NCI-H82 treated with DMSO at 0.1 percent for 48 hours (cell line): ENCODE measurements around the gene RBFOX1.
A peak's percentile ranks its signal among the peaks of the same experiment; 100 is the strongest.

Experiments
- DNase-seq: peaks from one replicate; lab custom pipeline; 2025; ENCODE audit not compliant: unreplicated experiment; lab: John Stamatoyannopoulos, UW

RBFOX1 gene

DNA sequence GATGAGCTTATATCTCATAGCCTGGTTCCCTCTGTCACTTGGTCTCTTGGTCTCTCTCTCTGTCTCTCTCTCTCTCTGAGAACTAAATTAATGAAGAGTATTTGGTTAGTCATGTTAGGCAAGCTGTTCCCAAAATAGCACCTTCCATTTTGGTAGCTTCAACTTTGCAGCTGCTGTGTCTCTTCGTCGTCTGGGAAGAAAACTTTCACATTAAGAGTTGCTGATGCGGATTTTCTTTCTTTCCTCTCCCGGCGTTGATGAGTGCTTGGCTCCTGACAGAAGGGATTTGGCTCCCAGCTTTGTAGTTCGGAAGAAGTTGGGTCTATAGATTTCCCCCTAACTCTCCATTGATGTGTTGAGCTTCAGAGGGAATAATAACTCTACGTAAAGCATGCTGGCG, at the start of gene RBFOX1:
TSS of gene RBFOX1 (plus strand) at position 235 of the 400 bp plus-strand sequence.
- no peak for DNase-seq

DNA sequence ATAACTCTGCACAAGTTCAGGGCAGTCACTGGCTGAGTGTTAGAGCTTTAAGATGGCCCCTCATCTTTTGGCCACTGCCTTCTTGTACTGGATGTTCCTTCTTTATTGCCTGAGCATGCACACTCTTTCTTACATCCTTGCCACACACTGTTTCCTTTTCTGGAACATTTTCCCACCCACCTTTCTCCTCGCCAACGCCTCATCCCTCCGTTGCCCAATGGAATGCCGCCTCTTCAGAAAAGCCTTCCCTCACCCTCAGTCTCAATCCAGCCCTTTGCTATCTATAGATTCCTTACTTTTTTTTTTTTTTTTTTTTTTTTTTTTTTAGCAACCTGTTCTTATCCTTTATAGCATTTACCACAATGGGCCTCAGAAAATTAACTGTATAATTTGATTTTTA, 47.9 kb upstream of the RBFOX1 start:
- DNase-seq = no peak

DNA sequence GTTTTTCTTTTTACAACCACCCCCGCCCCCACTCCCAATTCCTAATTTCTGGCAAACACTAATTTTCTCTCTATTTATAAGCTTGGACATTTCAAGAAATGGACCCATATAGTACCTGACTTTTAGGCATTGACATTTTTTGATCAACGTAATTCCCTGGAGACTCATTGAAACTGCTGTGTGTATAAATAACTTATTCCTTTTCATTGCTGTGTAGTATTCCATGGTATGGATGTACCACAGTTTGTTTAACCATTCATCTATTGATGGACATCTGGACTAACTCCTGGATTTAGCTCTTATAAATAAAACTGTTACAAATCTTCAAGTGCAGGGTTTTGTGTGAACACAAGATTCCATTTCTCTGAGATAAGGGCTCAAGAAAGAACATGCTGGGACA, 47.1 kb upstream of the RBFOX1 start:
- no peak for DNase-seq

DNA sequence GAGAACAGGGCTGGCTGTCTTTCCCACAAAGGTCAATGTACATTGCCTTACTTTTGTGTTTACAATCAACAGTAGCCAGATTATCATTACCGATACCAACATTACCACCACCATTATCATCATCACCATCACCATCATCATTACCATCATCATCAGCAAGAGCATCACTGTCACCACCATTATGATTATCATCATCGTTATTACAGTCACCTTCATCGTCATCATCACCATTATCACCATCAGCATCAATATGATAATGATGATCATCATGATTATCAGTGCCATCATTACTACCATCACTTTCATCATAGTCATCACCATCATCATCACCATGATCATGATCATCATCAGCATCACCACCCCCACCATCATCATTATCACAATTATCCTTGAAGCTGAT, 43.3 kb upstream of the RBFOX1 start:
- no peak for DNase-seq

DNA sequence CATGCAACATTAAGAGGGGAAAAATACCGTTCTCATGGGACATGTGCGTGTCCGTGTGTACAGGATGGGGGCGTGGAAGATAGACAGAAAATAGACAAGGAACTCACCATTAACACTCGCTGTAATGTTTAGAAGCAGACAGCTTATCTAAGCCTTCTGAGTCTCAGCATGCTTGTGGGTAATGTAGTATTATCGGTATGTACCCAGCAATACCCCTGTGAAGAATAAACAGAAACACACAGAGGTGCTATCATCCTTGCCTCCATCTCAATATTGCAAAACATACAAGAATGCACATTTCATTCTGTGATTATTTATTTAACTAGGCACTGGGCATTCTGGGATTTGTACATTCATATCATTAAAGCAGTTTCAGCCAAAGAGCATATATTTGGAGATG, 42.0 kb upstream of the RBFOX1 start:
- no peak for DNase-seq

DNA sequence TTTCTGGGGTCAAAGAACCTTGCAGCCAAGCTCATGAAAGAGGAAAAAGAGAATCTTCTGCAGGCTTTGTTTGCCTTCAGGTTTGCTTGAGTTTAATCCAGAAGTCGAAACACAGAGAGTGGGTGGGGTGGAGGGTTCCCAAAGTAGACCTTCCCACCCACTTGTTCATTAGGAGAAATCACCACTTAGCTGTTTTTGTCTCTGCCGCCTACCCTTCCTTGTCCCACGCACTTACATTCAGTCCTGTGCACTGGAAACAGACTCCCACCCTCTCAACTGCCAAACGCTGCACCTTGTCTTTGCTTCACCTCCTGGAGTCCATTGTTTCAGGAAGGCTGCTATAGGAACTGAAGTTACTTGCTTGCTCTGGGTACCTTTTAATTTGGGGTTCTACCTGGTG, 38.6 kb upstream of the RBFOX1 start:
- no peak for DNase-seq

DNA sequence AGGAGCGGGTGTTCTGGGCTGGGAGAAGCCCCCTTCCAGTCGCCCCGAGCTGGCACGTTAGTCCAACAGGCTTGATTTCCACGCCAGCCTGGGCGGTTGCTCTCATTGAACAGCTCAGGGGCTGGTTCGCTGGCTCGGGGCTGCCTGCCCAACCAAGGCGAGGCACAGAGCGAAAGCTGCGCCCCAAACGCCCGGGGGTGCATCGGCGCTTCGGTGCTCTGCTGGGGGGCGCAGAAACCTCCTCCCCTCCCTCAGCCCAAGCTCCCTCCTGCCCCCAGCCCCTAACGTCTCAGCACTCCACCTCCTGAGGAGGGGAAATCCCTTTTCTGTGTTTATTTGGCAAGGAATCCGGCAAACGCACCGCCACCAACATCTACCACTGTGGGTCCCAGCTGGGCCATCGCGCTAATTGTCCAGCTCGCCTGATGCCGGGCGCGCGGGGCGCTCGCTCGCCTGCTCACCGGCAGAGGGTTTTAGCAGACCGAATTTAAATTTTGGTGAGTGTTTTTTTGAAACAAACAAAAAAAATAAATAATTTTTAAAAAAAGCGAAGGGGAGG, 29.5 kb upstream of the RBFOX1 start:
- DNase-seq = no peak

DNA sequence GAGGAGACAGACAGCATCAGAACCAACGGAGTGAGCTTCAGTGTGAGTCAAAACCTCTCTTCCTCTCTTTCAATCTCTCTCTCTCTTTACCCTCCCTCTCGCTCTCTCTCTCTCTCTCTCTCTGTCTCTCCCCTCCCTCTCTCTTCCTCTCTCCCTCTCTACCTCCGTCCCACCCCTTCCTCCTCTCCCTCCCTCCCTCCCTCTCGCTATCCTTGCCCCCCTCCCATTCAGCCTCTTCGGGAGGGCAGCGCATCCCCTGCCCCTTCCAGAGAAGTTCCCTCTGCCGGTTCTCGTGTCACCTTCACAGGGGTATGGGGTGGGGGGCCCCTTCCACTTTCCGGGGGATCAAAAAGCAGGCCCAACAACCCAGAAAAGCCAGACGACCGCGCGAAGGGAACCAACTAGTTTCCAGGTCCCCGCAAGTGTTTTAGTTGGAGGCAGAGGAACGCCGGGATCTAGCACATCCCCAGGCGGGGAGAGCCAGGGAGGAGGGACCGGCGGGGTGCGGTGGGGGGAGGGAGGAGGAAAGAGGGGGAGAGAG, 28.9 kb upstream of the RBFOX1 start:
- DNase-seq = peak; percentile 28

DNA sequence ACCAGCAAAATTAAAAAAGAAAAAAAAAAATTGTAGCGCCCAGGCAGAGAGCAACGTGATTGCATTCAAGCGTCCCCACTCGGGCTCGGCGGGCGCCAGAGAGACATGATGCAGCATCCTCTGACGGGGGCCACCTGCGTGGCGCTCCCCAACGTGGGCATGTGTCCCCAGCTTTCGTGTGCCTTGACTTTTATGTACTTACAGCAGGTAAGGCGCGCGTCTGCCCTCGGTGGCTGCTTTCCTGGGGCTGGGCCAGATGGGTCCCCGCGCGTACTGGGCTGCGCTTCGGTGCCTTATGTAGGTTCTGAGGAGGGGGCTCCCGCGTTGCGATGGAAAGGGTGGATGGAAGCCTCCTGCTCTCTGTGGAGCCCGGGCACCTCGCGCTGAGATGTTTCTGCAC, 28.4 kb upstream of the RBFOX1 start:
- no peak for DNase-seq

DNA sequence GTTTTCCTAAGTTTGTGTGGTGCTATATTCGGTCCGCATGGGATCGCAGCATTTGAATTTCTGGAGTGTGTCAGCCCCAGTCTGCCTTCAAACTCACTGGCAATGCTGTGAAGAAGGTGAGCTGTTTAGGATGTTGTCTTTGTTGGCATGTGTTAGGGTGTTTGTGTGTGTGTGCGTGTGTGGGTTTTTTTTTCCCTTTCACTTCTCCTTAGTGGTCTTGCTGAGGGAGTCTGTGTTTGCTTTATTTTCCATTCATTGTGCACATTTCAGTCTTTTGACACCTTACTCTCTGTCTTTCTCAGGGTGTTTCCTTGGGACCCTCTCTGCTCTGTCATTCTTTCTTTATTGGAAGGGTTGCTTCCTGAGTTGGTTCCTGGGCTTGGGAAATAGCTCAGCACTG, 27.7 kb upstream of the RBFOX1 start:
- peak; percentile 21 for DNase-seq

DNA sequence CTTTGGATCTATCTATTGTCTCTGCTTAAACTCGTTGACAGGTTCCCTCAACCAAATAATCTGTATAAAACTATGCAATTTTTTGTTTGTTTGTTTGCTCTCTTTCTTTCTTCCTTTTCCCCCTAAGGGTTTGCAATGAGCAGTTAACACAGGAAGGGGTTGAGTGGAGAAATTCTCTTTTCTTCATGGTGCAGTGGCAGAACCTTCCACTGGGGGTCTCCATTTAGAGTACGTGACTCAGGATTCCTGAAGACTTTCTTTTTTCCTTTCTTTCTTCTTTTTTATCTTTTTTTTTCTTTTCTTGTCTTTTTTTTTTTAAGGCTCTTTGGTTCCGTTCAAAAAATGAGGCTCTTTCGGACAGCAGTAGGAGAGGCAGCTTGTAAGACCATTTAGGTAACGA, 19.5 kb upstream of the RBFOX1 start:
- DNase-seq = no peak

DNA sequence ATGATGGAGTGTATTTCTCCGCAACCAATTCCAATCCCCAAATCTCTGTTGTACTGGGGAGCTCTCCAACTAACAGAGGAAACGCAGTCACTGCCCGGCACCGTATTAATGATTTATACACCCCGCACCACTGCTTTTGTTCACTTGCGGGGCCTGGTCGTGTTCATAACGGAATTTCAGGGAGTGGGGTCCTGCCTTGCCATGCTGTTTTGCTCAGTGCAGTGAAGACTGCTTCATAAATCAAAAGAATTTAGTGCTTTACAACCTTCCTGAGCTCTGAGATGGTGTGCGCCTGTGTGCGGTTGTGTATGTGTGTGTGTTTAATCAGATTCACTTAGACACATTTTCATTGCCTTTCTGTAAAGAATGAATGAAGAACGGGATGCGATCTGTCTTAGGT, 18.5 kb upstream of the RBFOX1 start:
- DNase-seq = no peak

DNA sequence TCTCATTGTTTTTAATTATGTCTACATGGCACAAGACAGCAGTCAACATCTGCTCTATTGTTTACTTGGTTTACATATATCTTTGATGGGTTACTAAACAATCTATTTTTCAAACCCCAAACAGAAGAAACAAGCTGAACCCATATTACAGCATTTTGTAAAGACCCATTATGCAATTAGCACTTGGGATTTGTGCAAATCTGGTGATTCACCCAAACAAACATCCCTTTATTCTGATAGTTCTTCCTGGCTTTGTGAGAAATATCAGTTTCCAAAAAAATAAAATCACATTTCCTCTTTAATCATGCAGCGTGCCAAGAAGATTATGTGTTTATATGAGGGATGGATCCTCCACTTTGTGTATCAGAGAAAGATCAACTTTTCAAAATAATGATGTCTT, 16.8 kb upstream of the RBFOX1 start:
- no peak for DNase-seq

DNA sequence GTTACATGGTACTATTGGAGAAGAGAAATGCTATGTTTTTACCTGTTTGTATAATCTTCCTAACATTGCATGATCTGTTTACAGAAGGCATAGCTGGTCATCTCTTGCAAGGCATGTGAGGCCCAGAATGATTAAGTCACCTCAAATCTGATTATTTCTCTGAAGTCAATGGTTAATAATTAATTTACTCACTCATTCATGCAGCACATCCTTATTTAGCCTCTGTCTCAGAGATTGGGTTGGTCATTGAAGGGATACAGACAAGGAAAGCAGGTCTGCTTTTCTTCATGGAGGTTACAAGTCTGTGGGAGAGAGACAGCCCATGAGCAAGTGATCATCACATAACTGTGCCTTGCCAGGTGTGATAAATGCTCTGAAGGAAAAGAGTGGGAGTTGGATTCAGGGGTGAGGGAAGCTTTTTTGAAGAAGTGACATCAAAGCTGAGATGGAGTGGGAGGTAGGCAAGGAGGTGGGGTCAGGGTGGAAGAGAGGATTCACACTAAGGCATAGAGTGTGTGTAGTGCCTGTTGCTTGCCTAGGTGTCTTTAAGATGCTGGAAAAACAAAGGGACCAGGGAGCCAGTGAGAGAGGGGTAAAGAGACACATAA, 16.3 kb upstream of the RBFOX1 start:
- DNase-seq = no peak

DNA sequence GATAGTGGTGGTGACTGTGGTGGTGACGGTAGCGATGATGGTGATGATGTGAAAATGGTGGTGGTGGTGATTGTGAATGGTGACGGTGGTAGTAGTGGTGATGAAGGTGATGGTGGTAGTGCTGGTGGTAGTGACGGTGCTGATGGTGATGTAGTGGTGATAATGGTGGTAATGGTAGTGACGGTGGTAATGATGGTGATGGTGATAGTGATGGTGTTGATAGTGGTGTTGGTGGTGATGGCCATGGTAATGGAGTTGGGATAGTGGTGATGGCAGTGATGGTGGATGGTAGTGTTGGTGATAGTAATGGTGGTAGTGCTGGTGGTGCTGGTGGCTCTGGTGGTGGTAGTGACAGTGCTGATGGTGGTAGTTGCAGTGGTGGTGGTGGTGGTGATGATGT, 14.7 kb upstream of the RBFOX1 start:
- DNase-seq = no peak

DNA sequence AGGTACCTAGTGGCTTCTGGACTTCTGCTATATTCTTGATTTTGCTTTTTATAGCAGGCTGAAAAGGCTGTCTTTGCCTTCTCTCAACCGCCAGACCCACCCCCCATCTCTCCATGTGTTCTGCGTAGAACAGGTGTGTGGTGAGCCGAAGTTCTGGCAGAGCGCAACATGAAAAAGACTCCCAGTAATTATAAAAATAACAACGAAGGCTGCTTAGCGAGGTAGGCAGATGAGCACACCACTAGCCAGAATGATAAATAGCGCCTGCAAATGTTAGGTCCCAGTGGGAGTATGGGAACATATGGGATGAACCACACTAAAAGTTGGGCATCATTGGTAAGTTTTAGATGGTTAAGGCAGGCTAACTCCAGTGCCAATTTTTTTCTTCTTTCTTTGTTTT, 14.0 kb upstream of the RBFOX1 start:
- DNase-seq = no peak

DNA sequence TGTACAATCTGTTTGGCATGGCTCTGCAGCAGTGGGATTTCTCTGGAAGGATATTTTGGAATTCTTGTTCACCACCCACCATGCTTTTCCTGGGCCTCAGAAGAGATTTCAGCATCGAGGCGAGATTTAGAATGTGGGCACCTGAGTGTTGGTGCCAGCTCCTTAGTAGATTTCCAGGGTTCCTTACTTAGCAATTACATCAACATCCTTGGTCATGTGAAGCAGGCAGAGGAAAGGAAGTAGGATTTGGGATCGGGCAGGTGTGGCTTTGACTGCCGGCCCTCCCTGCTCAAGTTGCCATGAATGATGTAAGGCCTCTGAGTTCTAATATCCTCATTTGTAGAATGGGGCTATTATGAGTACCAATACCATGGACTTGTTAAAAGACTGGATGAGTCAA, 13.1 kb upstream of the RBFOX1 start:
- DNase-seq = no peak

DNA sequence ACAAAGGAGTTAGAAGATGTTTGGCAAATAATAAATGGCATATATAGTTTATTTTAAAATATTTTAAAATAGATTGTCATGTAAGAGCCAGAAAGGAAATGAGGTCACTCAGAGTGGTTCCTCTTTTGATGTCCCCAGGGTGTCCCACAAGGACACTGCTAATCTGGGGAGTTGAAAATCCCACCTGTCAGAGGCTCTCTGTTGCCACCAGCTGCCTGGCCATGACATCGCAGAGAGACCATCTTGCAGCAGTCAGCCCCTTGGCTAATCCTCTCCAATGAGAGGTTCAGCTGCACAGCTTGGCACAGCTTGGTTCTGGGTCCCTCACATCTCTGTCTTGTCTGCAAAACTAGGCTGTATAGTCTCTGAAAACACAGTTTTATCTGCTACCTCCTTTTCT, 11.0 kb upstream of the RBFOX1 start:
- DNase-seq = peak; percentile 75

DNA sequence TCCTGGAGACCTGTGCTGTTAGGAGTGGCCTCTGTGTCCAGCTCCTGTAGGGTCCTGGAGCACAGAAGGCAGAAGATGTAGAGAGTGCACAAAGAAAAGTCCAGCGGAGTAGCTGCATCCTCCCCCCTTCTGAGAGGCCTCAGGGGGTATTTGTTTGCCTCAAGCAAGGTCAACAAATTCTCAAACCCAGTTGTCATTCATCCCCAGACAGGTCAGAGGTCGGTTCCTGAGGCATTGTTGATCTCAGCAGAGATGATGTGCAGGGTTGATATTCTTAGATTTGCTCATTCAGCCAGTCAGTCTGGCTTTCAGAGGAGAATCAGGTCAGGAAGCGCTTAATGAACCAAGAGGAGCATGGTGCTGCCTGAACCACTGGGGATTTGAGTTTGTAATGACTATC, 8.3 kb upstream of the RBFOX1 start:
- DNase-seq = no peak

DNA sequence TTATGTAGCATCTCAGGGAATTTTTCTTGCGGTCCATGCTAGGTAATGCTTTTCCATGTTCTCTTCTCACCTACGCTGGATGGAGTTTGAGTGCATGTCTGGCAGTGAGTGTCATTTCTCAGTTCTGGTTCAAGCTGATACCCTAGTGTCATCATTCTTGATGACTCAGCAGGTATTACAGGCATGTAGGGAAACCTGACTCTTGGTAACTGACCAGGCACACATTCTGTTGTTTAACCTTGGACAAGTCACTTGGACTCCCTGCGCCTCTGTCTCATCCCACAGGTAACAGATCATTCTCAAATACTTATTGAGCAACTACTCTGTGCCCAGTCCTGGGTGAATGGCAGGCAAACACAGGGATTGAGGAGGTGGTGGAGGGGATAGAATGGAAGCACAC, 6.8 kb upstream of the RBFOX1 start:
- DNase-seq = no peak

DNA sequence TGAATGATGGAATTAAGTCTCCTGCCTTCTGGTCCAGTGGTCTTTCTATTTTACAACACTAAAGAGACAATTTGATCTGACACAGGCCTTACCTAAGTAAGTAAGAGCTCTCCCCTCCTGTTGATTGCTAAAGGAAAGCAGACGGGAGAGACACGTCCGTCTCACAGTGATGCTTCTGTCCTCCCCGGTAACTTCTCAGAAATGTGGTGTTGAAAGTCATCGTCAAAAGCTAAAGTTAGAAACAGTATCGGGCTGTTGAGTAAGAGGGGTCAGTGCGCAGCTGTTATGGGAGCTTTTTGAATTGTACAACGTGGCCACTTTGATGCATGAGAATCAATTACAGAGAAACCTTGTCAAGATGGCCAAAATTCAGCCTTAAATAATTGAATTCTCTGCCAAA, 1.9 kb upstream of the RBFOX1 start:
- DNase-seq = peak; percentile 24

DNA sequence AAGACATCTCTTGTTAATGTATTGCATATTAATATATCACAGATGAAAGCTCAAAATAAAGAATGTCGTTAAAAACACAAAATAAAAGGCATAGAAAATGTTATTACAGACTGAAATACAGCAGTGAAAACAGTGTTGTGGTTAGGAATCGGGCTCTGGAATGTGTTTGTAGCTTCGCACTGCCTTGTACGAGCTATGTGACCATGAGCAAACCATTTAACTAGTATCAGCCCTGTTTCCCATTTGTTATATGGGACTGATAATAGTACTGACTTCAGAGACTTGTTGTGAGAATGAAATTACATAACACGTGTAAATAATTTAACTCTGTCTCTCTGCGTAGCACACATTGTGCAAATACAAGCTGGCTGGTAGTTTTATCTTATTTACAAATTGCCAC, 648 bp upstream of the RBFOX1 start:
- DNase-seq = no peak

DNA sequence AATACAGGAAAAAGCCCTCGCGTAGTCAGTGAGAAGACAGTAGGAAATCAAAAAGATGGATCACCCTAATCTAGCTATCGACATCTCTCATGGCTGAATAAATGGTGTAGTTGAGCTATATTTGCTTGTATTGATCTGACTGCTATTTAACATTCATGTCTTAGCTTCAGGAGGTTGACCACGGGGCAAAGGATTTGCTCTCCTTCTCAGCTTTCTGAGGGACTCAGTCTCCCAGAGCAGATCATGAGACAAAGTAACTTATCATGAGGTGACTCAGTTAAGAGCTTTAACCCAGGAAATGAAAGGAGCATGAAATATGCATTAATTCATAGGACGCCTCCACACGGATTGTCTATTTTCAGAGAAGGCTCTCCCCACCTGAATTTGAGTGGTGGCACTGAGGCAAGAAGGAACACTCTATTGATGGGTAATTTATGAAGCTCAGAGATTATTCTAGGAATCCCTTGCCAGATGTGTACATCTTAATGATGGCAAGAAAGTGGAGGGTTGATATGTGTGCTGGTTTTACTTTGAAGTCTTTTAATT, 608 bp downstream of the RBFOX1 start:
- no peak for DNase-seq
